ENCODE measurements around the gene CMYA5. TPM values are rescaled to one million over a fixed set of nuclear protein-coding genes. Genes with fewer than 3 reads are reported as not detected.

CMYA5 gene
- total and polyA plus RNA-seq, 11 donors = 279 to 2,421 (median 983) TPM

GRCh38 chr5:79849061-79849460, 159.4 kb downstream of the CMYA5 start:
- no peak for ATAC-seq
- H3K9me3 ChIP-seq = no peaks in the 10 kb centered on the region
- no peaks in the 10 kb centered on the region for H3K27me3 ChIP-seq
- 96 to 97% (median 97%) methylated on average over 16 of the region's 16 CpGs for WGBS, 4 donors
- TF ChIP-seq POLR2A (IDR thresholded peaks at IDR 0.05) = no peak
- TF ChIP-seq, protein P1, sequence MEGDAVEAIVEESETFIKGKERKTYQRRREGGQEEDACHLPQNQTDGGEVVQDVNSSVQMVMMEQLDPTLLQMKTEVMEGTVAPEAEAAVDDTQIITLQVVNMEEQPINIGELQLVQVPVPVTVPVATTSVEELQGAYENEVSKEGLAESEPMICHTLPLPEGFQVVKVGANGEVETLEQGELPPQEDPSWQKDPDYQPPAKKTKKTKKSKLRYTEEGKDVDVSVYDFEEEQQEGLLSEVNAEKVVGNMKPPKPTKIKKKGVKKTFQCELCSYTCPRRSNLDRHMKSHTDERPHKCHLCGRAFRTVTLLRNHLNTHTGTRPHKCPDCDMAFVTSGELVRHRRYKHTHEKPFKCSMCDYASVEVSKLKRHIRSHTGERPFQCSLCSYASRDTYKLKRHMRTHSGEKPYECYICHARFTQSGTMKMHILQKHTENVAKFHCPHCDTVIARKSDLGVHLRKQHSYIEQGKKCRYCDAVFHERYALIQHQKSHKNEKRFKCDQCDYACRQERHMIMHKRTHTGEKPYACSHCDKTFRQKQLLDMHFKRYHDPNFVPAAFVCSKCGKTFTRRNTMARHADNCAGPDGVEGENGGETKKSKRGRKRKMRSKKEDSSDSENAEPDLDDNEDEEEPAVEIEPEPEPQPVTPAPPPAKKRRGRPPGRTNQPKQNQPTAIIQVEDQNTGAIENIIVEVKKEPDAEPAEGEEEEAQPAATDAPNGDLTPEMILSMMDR (IDR thresholded peaks at IDR 0.05) = no peak
- H3K36me3 ChIP-seq = no peaks in the 10 kb centered on the region
- DNase-seq = no peak
- intact Hi-C loops (cut with DNase I) = no loop called here
- peaks cover 0 to 17% (median 0%) of the 10 kb centered on the region in 12 donors for H3K4me1 ChIP-seq
- no peak overlapping the region for H3K4me3 ChIP-seq
- H3K27ac ChIP-seq = peak overlapping the region in 2 of 12 donors; percentile 55 to 73

Other genes starting within 250 kb of the CMYA5 start
- gene HOMER1, start 175.7 kb upstream of the CMYA5 start, total RNA-seq = 10 to 100 TPM; 30.6 to 83.5 (median 62.3) TPM
- gene HOMER1, start 175.7 kb upstream of the CMYA5 start, polyA plus RNA-seq = 10 to 100 TPM; 12.1 to 18.1 TPM
- gene TENT2, start 77.4 kb upstream of the CMYA5 start, total RNA-seq = 10 to 100 TPM; 19.8 to 62.8 (median 32.2) TPM
- gene TENT2, start 77.4 kb upstream of the CMYA5 start, polyA plus RNA-seq = 10 to 100 TPM; 11.7 to 16.8 TPM